H4 (cell line): ENCODE results near the gene DNAJC10. TPM values are rescaled to one million over a fixed set of nuclear protein-coding genes. Genes with fewer than 3 reads are reported as not detected.
A peak's percentile ranks its signal among the peaks of the same experiment; 100 is the strongest.

ENCODE experiments used
- DNase-seq: peaks from one replicate; pipeline ENCODE4 v3.0.0-alpha.2; 2015; ENCODE audit warnings: low spot score
- total RNA-seq: library from RNA; depleted of rRNA; stranded (reverse); fragments of >200 nt; shearing (Covaris generic); gene quantifications from 2 replicates; pipeline ENCODE4 v1.2.3, GENCODE V29; 2014

DNAJC10 gene
- total RNA-seq, 1 experiment from 2014 or later, result 79.5 TPM

DNA sequence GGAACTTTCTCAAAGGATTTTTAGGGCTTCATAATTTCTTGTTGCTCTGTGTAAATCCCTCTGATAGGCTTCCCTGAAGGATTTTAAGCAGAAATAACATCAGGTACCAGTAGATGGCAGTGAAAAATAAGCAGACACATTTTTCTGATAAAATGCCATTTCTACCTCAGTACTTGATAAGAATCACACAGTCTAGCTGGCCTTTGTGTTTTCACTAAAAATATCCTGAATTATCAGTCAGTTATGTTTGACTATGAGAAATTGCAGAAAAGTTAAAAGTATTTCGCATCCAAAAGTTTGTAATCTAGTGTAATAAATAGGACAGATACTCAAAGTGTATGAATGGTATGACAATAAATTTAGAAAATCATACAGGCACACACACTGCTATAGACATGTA, 68.7 kb downstream of the DNAJC10 start:
- DNase-seq, result peak; percentile 40

DNA sequence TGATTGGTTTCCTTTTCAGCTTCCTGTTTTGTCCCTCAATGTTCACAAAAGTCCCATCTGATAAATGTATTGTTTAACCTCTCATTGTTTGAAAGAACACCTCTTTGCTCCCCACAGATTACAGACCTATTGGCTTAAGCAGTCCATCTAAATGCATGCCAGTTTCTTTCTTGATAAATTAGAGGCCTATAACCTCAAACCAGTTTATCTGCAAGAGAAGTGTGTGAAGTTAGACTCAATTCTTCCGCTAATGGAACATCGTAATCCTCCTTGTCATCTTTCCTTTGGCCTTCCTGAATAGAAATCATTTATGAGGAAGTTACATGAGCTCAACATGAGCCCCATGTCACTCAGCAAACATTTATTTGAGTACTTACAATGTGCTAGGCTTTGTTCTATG, 76.4 kb downstream of the DNAJC10 start:
- DNase-seq, result no peak

DNA sequence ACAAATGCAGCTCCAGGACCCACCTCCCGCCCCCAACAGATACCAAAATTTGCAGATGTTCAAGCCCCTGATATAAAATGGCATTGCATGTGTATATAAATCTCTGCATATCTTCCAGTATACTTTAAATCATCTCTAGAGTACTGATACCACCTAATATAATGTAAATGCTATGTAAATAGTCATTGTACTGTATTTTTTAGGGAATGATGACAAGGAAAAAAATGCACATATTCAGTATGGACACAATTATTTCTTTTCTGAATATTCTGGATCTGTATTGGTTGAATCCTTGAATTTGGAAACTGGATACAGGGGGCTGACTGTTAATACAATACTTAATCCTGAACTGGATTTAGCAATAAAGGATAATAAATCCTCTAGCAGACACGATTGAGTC, 82.7 kb downstream of the DNAJC10 start:
- DNase-seq, result no peak

DNA sequence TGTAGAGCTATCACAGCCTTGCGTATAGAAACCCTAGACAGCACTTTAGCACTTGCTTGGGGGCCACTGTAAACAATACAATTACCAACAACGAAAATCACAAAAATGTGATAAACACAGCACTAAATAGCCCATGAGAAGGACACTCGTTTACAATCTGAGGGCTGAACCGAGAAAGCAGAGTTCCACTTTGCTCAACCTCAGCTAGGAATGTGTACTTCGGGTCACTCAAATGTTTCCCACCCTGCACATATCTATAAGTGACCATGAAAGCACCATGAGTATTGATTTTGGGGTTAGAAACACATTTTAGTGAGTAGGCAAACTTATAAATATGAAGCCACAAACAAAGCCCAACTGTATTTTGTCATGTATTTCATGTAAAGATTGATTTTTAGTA, 88.1 kb downstream of the DNAJC10 start:
- no peak for DNase-seq

DNA sequence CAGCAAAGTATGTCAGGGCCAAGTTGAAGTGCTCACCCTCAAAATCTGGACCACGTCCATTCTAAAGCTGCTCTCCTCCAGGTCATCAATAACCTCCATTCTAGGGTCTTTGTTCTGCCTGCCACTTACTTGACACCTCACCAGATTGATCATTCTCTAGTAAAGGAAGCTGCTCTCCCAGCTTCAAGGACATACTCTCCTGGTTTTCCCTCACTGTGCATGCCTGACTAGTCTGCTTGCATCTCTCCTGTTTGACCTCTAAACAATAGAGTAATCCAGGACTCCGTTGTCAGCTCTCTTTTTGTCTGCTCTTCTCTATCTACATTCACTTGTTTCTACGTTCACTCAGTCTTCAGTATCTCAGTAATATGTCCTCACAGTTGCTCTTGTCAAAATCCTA, 91.3 kb downstream of the DNAJC10 start:
- no peak for DNase-seq

DNA sequence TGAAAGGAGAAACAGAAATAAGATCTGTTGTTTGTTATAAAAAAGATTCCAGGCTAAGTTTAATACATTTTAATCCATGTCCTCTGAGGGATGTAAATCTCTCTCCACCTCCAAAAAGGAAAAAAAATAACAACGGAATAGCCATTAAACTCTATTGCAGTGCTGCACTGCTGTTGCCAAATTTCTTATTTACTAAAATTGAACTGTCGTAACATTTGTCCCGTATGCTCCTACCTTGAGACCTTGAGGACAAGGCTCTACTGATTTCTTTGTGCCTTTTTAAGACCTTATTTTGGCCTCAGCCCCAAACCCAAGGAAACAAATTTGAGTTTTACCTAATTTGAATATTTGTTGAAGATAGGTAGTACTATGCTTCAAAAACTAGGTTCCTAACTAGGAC, 94.0 kb downstream of the DNAJC10 start:
- no peak for DNase-seq

DNA sequence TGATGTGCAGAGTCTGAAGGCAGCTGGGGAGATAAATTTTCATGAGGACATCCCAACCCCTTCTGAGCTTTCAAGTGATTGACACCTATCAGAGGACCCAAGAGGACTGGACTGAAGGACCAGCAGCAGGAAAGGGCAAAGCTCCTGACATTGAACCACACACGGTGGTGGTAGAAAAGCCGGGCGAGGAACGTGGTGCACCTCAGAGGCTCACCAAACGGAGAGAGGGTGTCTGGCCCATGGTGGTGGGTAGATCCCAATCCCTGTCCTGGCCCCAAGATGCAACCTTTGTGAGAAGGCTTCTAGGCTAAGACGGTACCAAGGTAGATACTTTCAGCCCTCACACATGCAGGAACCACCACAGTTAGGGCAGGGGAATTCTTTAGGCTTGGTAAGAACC, 98.3 kb downstream of the DNAJC10 start:
- DNase-seq, result no peak

DNA sequence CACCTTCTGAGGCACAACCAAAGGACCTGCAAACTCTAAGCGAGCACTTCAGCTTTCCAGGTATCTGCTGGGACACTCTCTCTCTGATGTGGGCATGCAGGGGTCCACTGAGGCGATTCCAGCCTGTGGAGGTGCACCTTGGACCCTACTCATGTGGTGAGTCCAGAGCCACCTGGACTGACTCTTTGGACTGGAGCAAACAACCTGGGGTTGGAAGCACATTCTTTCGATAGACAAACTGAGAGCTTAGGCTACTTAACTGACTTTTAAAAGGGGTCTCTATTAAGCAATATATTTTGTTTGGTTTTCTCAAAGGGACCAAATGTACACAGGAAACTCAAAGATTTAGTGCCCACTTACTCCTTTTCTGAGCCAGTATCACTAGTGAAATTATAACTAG, 98.7 kb downstream of the DNAJC10 start:
- no peak for DNase-seq

DNA sequence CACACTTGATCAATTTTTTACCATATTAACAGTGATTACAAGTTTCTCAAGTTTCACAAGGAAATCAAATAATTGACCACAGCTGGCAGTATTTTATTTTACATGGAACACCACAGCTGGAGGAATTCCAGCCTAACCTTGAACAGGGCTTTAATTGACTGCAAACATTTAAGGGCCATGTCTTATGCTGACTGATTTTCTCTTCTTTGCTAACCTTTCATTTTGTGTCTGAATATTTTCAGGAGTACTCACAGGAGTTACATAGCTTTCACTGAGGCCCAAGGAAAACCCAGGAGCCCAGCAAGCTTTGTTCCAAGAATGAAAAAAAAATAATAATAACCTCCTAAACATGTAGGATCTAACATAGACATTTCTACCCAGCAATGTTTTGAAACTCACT, 100.8 kb downstream of the DNAJC10 start:
- DNase-seq, result no peak

DNA sequence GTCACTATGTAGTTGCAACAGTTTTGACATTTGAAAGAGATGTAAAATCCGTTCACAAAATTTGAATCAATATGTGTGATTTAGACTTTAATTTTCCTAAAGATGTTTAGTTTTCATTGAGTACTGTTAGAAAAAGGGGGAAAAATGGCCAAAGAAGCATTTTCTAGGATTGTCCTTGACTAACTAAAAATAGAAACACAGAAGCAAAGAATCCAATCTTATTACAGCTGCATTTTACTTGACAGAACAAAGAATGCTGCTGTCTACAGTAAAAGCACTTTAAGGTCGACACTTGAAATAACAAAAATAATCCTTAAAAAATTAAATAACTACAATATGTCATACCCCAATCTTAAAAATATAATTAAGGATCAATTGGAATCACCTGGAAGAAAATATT, 101.5 kb downstream of the DNAJC10 start:
- no peak for DNase-seq

DNA sequence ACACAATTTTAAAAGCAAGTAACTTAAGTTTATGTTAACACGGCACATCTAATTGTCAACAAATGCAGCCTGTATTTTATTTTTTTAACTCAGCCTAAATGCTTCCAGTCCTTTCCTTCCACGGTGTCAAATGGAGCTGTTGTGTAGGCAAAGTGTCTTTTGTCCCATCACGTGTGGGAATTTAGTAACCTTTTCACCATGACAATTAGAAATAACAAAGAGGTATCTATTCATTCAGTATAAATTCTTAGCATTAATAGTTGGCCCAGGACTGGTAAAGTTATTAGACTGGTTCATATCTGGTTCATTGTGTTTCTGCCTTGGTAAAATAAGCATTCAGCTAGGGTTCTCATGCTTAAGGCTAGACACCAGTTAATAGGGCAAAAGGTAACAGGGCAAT, 102.4 kb downstream of the DNAJC10 start:
- DNase-seq, result no peak

DNA sequence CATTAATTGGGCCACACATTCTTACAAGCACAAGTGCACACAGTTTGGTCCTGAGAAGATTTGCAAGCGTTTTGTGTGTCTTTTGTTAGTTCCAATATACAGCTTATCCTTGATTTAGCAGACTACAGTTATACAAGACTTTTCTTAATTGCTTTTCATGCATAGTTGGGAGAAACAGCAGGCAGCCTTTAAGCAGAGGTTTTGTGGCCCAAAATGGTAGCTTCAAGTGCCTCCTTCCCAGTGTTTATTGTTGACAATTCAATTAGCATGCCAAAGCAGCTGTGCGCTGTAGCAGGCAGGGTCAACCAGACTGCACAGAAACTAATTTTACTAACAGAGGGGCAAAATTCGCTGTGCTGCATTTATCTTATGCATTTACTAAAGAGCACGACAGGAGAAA, 102.9 kb downstream of the DNAJC10 start:
- peak; percentile 7 for DNase-seq

DNA sequence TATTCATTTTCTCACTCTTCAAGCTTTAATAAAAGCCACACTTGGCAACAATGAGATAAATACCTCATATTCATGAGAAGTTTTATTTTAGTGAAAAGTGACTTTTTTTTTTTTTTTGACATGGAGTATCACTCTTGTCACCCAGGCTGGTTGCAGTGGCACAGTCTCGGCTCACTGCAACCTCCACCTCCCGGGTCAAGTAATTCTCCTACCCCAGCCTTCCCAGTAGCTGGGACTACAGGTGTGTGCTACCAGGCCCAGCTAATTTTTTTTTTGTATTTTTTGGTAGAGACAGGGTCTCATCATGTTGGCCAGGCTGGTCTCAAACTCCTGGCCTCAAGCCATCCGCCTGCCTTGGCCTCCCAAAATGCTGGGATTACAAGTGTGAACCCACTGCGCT, 103.4 kb downstream of the DNAJC10 start:
- DNase-seq, result no peak

DNA sequence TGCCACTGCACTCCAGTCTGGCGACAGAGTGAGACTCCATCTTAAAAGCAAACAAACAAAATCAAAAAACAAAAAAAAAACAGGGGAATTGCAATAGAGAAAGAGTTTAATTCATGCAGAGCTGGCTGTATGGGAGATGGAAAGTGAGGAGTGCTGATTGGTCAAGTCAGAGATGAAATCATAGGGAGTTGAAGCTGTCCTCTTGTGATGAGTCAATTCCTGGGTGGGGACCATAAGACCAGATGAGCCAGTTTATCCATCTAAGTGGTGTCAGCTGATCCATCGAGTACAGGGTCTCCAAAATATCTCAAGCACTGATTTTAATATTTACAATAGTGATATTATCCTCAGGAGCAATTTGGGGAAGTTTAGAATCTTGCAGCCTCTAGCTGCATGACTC, 105.1 kb downstream of the DNAJC10 start:
- DNase-seq, result no peak

DNA sequence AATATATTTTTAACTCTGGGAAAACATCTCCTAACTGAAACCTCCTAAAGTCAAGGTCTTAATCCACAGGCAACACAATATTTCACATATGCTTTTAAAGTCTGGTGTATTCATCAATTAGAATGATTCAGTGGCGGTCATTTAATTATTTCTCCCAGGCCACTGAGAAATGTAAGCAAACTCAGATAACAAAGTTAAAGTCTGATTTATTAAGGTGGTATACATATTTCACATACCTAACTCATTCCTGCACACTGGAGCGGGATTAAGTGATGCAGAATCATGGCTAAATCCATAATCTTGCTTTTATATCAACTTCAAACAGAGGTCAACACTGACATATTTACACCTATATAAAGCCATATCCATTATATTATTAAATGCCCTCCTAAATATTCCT, 106.7 kb downstream of the DNAJC10 start:
- no peak for DNase-seq

DNA sequence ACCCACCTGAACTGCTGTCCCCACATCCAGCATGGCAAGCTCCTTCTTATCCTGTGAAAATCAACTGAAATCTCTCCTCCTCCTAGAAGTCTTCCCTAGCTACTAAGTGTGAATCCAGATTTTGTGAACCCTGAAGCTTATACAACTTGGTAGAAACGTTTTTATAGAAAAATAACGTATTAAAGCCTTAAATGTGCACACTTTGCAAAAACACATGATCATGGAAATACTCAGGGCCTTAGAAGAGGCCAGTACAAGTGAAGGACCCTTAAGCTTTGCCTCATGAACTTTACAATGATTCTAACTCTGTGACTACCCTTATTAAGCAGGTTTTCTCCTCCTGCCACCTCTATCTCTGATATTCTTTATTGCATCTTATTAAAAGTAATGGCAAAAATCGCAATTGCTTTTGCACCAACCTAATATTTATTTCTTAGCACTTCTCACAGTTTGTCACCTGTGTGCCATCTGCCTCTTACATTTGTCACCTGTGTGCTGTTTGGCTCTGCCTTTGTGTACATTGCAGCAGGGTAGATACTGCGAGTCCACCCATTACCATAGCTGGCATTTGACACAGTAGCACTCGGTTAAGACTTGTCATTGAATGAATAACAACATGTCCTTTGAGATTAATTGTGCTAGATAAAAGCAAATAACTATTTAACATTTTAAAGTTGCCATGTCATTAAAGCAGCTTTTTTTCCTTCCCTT, 108.2 kb downstream of the DNAJC10 start:
- DNase-seq, result no peak

DNA sequence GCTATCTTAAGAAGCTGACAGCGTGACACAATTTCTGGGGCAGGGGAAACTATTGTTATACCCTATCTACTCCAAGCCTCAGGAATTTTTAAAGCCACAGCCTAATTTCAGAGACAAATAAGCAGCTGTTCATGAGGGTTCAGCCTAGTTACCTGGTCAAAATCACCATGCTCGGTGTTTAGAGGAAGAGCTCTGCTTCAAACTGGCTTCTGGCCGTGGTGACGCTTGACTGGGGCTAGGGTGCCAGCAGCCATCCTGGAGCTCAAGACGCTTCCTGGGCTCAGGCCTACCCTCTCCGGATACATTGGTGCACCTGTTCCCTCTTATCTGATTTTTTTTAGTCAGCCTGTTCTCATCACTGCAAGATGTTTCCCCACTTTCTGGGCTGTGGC, 108.7 kb downstream of the DNAJC10 start:
- no peak for DNase-seq

DNA sequence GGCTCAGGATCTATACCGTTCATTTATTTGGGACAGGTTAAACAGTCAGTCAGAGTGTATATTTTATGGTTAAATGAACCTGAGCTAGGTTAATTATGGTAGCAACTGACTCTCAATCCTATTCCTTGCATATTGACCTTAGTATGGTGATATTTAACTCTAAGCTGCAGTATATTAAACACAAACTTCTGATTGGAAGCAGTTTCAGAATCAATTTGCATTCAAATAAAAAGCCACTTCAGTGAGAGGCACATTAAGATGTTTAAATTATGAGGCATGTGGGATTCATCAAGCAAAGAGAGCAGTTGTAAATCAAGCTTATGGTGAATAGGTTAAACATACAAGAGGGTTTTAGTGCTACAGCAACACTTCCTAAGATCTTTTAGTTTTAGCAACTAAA, 110.0 kb downstream of the DNAJC10 start:
- no peak for DNase-seq

DNA sequence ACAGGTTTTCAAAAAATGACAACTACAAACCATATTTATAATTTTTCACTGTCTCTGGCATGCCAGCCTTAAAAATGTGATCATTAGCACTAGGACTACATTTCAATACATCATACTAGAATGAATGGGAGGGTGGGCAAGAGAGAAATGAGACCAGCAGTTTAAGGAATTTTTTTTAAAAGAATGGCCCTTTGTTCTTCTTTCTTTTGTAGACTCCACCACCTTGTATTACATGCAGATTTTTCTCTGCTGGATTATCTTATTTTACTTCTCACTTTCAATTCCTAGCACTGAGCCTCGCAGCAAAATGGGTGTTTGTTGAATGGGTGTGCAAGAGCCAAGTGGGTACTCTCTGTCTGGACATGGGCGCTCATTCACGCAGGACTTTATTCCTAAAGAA, 110.4 kb downstream of the DNAJC10 start:
- DNase-seq, result no peak

DNA sequence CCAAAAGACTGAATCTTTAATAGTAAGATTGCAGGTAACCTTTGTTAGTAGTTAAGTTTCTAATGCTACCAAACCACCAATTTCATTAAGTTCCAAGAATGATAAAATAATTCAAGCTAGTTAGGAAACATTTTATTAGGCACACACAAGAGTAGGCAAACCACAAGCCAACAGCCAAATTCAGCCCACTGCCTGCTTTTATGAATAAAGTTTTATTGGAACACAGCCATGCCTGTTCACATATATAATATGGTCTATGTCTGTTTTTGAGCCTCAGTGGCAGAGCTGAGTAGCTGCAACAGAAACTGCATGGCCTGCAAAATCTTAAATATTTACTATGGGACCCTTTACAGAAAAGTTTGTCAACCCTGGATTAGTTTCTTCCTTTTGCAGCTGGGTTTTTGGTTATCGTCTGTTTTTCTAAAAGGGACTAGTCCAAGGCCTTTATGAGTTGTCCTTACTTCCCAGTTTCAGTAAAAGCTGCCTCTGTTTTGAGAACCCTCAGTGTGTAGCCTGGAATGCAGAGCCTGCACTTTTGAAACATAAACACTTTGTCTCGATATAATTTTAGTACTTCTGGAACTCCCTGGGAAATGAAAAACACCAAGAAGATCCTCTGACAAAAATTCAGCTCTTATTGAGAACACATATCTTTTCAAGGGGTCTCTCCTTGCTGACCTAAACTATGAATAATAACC, 111.3 kb downstream of the DNAJC10 start:
- DNase-seq, result no peak

DNA sequence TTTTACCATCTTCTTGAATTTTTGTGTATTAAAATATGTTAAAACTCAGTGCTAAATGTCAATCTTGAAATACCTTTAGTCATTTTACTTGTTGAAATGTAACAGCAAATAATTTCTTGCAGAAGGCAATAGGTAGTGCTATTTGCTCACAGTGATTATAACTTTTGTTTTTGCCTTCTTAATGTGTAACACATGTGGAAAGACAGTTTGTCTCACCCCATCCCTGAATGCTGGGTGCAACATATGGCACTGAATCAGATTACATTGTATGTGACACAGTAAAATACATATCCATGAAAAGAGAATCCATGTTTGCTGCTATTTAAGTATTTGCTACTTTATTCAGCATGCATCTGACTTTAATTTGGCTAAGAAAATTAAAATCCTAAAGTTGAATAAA, 115.0 kb downstream of the DNAJC10 start:
- no peak for DNase-seq

DNA sequence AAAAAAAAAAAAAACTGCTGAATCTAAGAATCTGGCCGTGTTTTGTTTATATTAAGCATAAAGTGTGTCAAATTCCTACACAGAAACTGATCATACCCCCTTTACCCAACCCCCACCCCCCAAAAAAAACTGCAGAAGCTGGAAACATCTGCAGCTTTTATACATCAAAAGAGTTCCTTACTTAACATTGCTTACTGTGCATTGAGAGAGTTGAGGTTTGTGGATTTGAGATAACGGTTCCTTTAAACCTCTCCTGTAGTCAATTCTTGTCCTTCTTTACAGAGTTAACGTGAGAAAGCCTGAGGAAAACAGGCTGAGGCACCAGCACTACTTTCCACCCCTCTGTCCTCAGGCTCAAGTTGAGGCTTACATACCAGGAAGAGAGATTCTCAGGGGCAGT, 115.9 kb downstream of the DNAJC10 start:
- no peak for DNase-seq

DNA sequence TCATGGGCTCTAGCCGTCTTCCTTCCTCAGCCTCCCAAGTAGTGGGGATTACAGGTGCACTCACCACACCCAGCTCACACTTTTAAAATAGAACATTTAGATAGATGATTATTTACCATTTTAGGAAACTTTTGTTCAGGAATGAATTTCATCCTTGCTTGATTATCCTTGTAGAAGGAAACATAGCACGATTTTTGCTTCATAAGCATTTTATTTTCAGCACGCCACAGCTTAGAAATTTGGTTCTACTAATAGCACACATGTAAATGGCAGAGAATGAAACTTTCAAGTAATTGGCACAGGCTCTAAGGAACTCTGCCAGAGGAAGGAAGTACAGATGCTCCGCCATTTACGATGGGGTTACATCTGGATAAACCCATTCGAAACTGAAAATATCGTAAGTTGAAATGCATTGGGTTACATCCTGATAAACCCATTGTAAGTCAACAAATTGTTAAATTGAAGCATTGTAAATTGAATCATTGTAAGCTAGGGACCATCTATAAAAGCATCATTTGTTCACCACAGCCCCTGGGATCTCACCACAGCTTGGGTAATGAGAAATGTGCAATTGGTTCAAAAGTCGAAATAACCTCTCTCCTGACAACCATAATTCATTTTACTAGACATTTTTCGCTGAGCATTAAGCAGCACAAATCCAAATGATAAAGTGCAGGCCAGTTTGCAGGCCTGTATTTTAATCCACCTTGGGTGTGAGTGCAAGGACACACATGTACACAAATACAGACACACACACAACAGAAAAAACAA, 117.2 kb downstream of the DNAJC10 start:
- DNase-seq, result no peak
